Cardiac muscle cell (in vitro differentiated cells and primary cell): Measurements from ENCODE around the gene RARA. TPM values are rescaled to one million over a fixed set of nuclear protein-coding genes. Genes with fewer than 3 reads are reported as not detected.
A peak's percentile ranks its signal among the peaks of the same experiment; 100 is the strongest.

Experiments
- DNase-seq, 2 donors: peaks; one replicate each; pipeline versions ENCODE4 v3.0.0 to v3.0.0-alpha.2; 2010 to 2017; ENCODE audit warnings: low read depth in 1 of 2, low spot score in 1 of 2
- H3K27ac ChIP-seq: fragments of 200-600 bp; sonication (generic); 2 replicates; pipeline ENCODE4 v1.5.1; 2016
- H3K27me3 ChIP-seq: fragments of 200-600 bp; sonication (generic); 2 replicates; pipeline ENCODE4 v1.6.0; 2016; ENCODE audit warnings: control low read depth
- H3K36me3 ChIP-seq: fragments of 200-600 bp; sonication (generic); 2 replicates; pipeline ENCODE4 v1.5.1; 2016; ENCODE audit warnings: control low read depth
- H3K4me1 ChIP-seq: fragments of 200-600 bp; sonication (generic); 2 replicates; pipeline ENCODE4 v1.8.1; 2017; ENCODE audit warnings: low read depth, mild to moderate bottlenecking, mixed run types
- H3K4me3 ChIP-seq: fragments of 200-600 bp; sonication (generic); 2 replicates; pipeline ENCODE4 v1.5.1; 2016; ENCODE audit warnings: mild to moderate bottlenecking
- H3K9me3 ChIP-seq: fragments of 200-600 bp; sonication (generic); 2 replicates; pipeline ENCODE4 v1.5.1; 2017; ENCODE audit warnings: low read depth, mild to moderate bottlenecking, control low read depth
- polyA plus RNA-seq: library from polyadenylated mRNA; unstranded; fragments of >200 nt; fragmentation: Nextera tagmentation; extraction: Ambion mirVana; gene quantifications from 2 replicates; pipeline ENCODE4 v1.2.1, GENCODE V29; 2016
- total RNA-seq: library from RNA; depleted of rRNA; stranded (reverse); fragments of >200 nt; gene quantifications from 2 replicates; pipeline ENCODE4 v1.2.3, GENCODE V29; 2016
- TF ChIP-seq, protein P1 (sequence below): IDR thresholded peaks from 2 replicates; pipeline ENCODE4 v1.5.1; 2012; ENCODE audit warnings: low read depth, mild to moderate bottlenecking, low read length

RARA gene
- total and polyA plus RNA-seq, 2 experiments from 2014 or later, result 33.2 to 61.3 TPM

DNA sequence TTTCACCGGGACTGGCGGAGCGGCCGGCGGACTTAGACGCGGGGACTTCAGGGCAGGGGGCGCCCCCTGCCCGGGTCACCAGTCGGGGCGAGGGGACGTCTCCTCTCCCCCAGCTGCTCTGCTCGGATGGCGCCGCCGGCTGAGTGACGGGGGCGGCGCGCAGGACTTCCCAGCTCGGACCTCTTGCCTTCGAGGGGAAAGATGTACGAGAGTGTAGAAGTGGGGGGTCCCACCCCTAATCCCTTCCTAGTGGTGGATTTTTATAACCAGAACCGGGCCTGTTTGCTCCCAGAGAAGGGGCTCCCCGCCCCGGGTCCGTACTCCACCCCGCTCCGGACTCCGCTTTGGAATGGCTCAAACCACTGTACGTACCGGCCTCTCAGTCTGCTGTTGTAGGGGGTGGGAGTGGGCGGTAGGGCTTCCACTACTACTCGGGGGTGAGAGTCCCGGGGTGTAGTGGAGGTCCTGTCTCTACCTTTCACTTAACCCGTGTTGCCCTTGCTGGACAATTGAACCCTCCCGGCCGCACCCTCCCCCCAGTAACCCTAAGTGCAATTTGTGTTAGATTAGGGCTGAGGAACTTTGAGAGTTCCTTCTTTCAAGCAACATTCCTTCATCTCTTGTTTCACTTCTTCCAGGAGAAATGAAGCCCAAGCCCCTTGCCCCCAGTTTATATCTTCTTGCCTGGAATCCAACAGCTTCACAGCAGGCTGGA, 33.7 kb downstream of the RARA start:
- Histone ChIP-seq H3K27ac (peak overlapping the region; percentile 84), H3K9me3 (no peaks in the 10 kb centered on the region), H3K27me3 (no peaks in the 10 kb centered on the region), H3K4me1 (peaks cover 56% of the 10 kb centered on the region), H3K4me3 (peak overlapping the region; percentile 60), H3K36me3 (no peaks in the 10 kb centered on the region)
- TF ChIP-seq, protein P1, sequence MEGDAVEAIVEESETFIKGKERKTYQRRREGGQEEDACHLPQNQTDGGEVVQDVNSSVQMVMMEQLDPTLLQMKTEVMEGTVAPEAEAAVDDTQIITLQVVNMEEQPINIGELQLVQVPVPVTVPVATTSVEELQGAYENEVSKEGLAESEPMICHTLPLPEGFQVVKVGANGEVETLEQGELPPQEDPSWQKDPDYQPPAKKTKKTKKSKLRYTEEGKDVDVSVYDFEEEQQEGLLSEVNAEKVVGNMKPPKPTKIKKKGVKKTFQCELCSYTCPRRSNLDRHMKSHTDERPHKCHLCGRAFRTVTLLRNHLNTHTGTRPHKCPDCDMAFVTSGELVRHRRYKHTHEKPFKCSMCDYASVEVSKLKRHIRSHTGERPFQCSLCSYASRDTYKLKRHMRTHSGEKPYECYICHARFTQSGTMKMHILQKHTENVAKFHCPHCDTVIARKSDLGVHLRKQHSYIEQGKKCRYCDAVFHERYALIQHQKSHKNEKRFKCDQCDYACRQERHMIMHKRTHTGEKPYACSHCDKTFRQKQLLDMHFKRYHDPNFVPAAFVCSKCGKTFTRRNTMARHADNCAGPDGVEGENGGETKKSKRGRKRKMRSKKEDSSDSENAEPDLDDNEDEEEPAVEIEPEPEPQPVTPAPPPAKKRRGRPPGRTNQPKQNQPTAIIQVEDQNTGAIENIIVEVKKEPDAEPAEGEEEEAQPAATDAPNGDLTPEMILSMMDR, result no peak
- DNase-seq, result no peak

DNA sequence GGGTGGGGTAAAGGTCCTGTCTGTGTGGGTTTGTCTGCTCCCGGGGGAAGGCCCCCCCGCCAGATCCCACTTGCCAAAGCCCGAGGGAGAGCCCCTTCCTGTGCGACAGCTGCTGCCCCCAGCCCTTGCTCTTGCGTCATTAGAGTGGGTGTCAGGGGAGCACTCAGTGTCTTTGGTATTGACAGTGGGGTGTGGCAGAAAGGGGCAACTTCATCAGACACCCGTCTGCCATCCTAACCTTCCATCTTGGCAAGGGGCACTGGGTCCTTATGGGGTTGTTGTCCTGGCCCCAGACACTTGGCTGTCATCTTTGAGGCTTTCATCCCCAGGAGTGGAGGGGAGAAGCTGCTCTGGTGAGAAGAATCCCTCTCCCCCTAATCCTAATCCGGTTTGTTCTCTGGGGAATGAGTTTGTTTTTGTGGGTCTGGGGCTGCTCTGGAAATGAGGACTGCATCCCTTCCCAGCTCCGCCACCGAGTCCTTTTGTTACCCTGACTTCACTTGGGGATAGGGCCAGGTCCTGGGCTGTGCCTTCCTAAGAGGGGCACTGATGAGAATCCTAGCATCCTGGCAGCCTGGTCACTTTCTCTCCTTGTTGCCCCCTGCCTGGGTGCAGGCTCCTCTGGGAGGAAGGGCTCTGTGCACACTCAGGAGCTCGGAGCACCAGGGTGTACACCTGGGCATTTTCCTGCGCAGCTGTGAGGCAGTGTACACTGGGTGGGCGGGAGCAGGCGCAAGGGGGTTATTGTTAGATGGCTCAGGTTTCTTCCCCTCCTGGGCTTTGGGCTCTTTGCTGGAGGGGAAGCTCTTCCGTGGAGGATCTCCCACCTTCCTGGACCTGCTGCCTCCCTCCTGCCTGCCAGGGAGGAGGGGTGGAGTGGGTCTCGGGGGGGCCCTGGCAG, 34.5 kb downstream of the RARA start:
- Histone ChIP-seq H3K27me3 (no peaks in the 10 kb centered on the region), H3K27ac (peak overlapping the region; percentile 96), H3K4me1 (peaks cover 62% of the 10 kb centered on the region), H3K36me3 (peaks cover 2% of the 10 kb centered on the region), H3K4me3 (peak overlapping the region; percentile 60), H3K9me3 (no peaks in the 10 kb centered on the region)
- TF ChIP-seq, protein P1, result no peak
- no peak for DNase-seq

DNA sequence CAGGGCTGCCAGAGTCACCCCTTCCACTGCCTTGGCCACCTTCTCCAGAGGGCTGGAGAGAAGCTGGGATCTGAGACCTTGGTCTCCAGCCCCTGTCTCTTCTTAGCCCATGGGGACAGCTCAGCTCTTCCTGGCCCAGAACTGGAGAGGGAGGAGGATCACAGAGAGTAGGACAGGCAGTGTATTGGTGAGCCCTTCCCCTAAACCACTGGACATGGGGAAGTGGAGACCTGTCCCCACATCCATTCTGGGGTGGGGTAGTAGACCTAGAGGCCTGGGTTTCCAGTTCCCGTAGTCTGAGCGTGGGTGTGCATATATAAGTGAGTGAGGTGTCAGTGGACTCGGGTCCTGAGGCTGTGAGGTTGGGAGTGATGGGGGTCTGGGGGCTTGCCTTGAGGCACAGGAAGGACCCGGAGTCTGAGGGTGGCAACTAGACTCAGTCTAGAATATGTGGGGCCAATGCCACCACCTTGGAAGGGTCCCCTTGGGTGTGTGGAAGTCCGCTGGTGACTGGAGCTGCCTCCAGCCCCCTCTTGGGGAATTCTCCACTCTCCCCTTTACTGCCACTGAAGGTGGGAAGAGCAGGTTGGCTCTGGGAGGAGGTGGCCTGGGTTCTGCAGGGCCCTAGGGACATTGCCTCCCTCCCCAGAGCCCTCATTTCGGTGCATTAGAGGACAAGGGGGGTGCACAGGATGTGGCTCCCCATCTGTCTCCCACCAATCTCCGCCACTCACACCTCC, 35.6 kb downstream of the RARA start:
- DNase-seq, result no peak

DNA sequence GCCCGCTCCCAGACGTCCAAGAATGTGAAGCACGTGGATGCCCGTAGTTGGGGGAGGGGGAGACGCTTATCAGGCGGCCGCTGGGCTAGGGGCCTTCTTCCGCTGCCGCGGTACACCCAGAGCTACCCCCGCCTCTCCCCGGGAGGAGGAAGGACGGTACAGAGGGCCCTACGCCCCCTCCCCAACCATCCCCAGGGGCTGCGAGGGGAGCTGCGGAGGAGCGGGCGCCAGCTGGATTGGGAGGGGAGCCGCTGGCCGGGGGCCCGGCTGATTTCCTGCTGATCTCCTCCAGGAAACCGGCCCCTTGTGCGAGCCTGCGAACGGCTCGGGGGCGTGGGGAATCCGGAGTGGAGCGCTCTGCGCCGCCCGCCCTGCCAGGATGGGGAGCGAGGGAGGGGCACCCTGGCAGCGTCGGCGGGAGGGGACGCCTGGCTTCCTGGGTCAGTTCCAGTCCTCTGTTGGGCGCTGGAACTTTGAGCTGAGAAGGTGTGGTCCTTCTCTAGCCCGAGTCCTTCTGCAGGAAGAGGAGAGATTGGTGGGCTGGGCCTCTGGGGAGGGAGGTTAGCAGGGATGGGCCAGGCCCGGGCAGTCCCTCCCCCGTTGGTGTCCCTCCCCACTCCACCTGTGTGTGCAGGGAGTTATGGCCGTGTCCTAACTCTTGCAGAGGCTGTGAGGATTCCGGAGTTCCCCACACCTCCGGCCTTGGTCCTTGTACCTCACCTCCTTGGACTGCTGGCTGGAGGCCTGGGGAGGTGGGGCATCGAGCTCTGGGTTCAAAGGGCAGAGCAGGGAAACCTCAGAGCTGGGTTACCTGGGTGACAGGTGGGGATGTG, 36.4 kb downstream of the RARA start:
- peak overlapping the region; percentile 38 for H3K4me3 ChIP-seq
- H3K9me3 ChIP-seq, result no peaks in the 10 kb centered on the region
- H3K27me3 ChIP-seq, result no peaks in the 10 kb centered on the region
- peak; percentile 81 to 87 for DNase-seq
- H3K4me1 ChIP-seq, result peaks cover 65% of the 10 kb centered on the region
- peaks cover 3% of the 10 kb centered on the region for H3K36me3 ChIP-seq
- TF ChIP-seq, protein P1, result no peak
- H3K27ac ChIP-seq, result peak overlapping the region; percentile 96

More for the DNA sequence above, 35.6 kb downstream of the RARA start:
- Histone ChIP-seq H3K4me1 (peaks cover 62% of the 10 kb centered on the region), H3K27ac (peak overlapping the region; percentile 96), H3K4me3 (peak overlapping the region; percentile 38), H3K36me3 (peaks cover 3% of the 10 kb centered on the region), H3K9me3 (no peaks in the 10 kb centered on the region), H3K27me3 (no peaks in the 10 kb centered on the region)
- TF ChIP-seq, protein P1, result no peak
